OCI-LY7 (cell line): ENCODE measurements around the gene TPCN1.
"Not testable (repeated sequence)": the region's sequence is repeated elsewhere in the genome, so short reads cannot be mapped to it uniquely, and the experiment has no call there.

Experiments used
- EZH2phosphoT487 ChIP-seq: fragments of 200-600 bp; sonication (generic); IDR thresholded peaks from 2 replicates; pipeline ENCODE4 v1.6.1; 2018; ENCODE audit warnings: low read depth, borderline replicate concordance, mild to moderate bottlenecking, mixed run types, antibody characterized with exemption, low read length, moderate library complexity, mixed read lengths
- TF ChIP-seq, protein P1 (sequence below): fragments of 200-600 bp; sonication (generic); conservative IDR thresholded peaks from 2 replicates; pipeline ENCODE4 v1.5.1; 2014; ENCODE audit warnings: mild to moderate bottlenecking, antibody characterized with exemption, low read length, moderate library complexity, mixed read lengths

DNA sequence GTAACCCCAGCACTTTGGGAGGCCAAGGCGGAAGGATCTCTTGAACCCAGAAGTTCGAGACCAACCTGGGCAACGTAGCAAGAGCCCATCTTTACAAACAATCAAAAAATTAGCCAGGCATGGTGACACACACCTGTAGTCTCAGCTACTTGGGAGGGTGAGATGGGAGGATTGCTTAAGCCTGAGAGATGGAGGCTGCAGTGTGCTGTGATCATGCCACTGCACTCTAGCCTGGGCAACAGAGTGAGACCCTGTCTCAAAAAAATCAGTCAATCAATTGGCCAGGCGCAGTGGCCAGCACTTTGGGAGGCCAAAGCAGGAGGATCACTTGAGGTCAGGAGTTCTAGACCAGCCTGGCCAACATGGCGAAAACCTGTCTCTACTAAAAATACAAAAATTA lies 14.5 kb upstream of the TPCN1 start:
- TF ChIP-seq, protein P1, sequence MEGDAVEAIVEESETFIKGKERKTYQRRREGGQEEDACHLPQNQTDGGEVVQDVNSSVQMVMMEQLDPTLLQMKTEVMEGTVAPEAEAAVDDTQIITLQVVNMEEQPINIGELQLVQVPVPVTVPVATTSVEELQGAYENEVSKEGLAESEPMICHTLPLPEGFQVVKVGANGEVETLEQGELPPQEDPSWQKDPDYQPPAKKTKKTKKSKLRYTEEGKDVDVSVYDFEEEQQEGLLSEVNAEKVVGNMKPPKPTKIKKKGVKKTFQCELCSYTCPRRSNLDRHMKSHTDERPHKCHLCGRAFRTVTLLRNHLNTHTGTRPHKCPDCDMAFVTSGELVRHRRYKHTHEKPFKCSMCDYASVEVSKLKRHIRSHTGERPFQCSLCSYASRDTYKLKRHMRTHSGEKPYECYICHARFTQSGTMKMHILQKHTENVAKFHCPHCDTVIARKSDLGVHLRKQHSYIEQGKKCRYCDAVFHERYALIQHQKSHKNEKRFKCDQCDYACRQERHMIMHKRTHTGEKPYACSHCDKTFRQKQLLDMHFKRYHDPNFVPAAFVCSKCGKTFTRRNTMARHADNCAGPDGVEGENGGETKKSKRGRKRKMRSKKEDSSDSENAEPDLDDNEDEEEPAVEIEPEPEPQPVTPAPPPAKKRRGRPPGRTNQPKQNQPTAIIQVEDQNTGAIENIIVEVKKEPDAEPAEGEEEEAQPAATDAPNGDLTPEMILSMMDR, result not testable (repeated sequence)
- not testable (repeated sequence) for TF ChIP-seq EZH2phosphoT487
